ENCODE measurements around the gene CAP2.

The CAP2 gene

GRCh38 chr6:17596085-17596484 lies 202.7 kb downstream of the CAP2 start:
- TF ChIP-seq CTCF (conservative IDR thresholded peaks at IDR 0.05; ENCODE audit: low read length): no peak
- no peak overlapping the region for H3K4me3 ChIP-seq (ENCODE audit: low read length)
- DNase-seq (ENCODE audit: low read depth): no peak

GRCh38 chr6:17599877-17600526 lies 206.6 kb downstream of the CAP2 start, which contains the start of gene FAM8A1:
FAM8A1 (plus strand) TSS chr6:17600302; CDS start chr6:17600410, 108 bp downstream.
- peak; percentile 61 for TF ChIP-seq CTCF (conservative IDR thresholded peaks at IDR 0.05; ENCODE audit: low read length)
- peak; percentile 83 for DNase-seq (ENCODE audit: low read depth)

GRCh38 chr6:17600527-17601385 lies 207.4 kb downstream of the CAP2 start:
- H3K4me3 ChIP-seq (ENCODE audit: low read length): peak overlapping the region; percentile 87
- DNase-seq (ENCODE audit: low read depth): peak; percentile 16
- TF ChIP-seq CTCF (conservative IDR thresholded peaks at IDR 0.05; ENCODE audit: low read length): no peak

More at GRCh38 chr6:17599877-17600526, 206.6 kb downstream of the CAP2 start, which contains the start of gene FAM8A1:
- peak within 1 kb of the TSS; percentile 87 for H3K4me3 ChIP-seq (ENCODE audit: low read length)

DNA sequence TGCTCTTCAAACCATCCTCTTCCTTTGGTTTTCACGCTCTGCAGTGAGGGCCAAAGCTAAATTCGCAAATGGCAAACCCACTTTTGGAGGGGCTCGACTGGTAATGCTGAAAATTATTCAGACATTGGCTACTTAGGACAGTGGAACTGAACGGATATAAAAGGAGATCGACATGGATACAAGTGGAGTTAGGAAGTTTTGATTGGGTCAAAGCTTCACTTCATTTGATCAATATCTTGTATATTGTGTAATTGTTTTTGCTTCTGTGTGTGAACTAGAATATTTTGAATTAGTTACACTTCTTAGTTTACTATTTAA lies 207.9 kb downstream of the CAP2 start:
- H3K4me3 ChIP-seq (ENCODE audit: low read length): peak overlapping the region; percentile 87
- DNase-seq (ENCODE audit: low read depth): no peak
- TF ChIP-seq CTCF (conservative IDR thresholded peaks at IDR 0.05; ENCODE audit: low read length): no peak

DNA sequence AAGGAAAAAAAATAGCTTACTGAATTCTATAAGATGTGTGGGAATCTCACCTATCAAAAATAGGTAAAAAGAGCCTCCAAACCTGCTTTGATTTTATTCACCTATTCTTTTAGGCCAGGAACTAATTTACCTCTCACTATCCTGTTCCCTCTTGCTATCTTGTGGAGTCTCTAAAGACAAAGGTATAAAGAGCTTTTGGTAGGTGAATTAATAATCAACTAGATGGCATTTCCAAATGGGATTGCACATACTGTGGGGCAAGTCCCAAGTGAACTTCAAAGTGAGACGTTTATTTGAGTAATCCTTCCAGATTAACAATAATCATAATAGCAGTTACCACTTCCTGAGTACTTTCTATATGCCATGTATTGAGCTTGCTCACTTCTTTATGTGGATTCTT lies 209.5 kb downstream of the CAP2 start:
- TF ChIP-seq CTCF (conservative IDR thresholded peaks at IDR 0.05; ENCODE audit: low read length): no peak
- DNase-seq (ENCODE audit: low read depth): no peak
- H3K4me3 ChIP-seq (ENCODE audit: low read length): no peak overlapping the region

DNA sequence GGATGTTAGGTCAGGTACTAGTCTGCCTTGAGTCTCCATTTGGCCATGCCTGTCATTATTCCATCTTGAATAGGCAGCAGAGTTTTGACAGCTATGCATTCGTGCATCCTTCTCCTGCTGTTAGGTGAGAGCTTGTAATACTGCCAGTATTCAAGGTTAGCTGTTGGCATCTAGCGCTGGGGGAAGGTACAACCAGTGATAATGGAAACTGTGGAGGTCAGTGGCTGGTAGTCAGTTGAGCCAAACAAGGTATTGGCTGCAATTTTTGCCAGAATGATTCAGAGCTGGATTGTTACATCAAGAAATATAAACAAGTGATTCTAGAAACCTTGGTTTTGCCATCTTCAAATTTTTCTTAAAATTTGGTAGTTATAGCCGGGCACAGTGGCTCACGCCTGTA lies 213.2 kb downstream of the CAP2 start:
- no peak for TF ChIP-seq CTCF (conservative IDR thresholded peaks at IDR 0.05; ENCODE audit: low read length)
- no peak overlapping the region for H3K4me3 ChIP-seq (ENCODE audit: low read length)
- DNase-seq (ENCODE audit: low read depth): no peak

All from AG10803 (cell line).